NCI-H82 (cell line): Measurements from ENCODE around the gene E4F1.

Experiments used
- DNase-seq: peaks from one replicate; lab custom pipeline; 2025; lab: John Stamatoyannopoulos, UW

The E4F1 gene

DNA sequence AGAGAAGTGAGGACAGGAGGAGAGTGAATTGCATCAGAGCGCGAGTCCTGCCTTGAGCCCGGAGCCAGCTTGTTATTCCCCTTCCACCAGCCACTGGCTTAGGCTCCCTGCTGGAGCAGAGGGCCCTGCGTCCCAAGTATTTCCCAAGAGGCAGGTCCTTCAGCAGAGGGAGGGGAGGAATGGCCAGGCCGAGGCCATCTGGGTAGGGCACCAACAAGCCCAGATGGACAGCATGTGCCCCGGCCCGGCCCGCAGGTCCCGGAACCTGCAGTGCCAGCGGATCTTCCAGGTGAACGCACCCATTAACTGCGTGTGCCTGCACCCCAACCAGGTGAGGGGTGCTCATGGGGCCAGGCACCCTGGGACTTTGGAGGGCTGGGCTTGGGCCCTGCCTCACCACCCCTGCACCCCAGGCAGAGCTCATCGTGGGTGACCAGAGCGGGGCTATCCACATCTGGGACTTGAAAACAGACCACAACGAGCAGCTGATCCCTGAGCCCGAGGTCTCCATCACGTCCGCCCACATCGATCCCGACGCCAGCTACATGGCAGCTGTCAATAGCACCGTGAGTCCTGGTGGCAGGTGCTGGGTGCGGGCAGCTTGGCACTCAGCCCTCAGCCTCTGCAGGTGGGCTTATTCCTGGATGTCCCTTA lies 16.5 kb upstream of the E4F1 start:
- DNase-seq = peak; percentile 27

DNA sequence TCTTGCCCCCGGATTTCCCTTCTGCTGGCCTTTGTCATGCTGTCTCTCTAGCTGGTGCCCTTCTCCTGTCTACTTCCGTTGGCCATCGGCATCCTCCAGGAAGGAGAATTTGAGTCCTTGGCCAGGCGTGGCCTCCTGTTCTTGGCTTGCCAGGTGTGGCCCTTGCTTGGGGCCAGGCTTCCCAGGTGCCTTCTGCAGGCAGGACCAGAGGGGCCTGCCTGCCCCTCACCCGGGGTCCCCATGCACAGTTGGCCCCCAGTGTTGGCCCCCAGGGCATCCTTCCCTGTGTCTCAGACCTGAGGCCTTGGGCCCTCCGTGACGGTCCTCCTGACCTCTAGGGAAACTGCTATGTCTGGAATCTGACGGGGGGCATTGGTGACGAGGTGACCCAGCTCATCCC lies 15.5 kb upstream of the E4F1 start:
- no peak for DNase-seq

DNA sequence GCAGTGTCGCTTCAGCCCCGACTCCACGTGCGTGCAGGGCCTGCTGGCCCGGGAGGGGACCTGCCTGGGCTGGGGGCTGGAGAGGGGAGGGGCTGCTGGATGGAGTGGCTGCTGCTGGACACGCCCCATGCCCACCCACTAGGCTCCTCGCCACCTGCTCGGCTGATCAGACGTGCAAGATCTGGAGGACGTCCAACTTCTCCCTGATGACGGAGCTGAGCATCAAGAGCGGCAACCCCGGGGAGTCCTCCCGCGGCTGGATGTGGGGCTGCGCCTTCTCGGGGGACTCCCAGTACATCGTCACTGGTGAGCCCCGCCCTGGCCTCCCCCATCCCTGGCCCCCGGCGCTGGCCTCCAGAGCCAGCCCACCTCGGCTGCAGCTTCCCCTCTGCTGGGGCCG lies 15.1 kb upstream of the E4F1 start:
- DNase-seq = peak; percentile 61

DNA sequence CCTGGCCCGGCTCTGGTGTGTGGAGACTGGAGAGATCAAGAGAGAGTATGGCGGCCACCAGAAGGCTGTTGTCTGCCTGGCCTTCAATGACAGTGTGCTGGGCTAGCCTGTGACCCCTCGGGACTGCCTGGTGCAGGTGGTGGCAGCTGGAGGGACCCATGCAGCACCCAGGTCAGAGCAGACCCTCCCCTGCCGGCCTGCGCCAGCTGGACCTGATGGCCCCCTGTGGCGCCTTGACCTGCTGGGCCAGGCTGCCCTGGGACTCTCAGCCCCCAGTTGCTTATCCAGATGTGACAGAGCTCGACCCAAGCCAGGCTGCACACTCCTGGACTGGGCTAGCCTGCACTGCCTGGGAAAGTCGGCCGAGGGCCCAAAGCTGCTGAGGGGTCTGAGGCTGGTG lies 14.6 kb upstream of the E4F1 start:
- DNase-seq = no peak

DNA sequence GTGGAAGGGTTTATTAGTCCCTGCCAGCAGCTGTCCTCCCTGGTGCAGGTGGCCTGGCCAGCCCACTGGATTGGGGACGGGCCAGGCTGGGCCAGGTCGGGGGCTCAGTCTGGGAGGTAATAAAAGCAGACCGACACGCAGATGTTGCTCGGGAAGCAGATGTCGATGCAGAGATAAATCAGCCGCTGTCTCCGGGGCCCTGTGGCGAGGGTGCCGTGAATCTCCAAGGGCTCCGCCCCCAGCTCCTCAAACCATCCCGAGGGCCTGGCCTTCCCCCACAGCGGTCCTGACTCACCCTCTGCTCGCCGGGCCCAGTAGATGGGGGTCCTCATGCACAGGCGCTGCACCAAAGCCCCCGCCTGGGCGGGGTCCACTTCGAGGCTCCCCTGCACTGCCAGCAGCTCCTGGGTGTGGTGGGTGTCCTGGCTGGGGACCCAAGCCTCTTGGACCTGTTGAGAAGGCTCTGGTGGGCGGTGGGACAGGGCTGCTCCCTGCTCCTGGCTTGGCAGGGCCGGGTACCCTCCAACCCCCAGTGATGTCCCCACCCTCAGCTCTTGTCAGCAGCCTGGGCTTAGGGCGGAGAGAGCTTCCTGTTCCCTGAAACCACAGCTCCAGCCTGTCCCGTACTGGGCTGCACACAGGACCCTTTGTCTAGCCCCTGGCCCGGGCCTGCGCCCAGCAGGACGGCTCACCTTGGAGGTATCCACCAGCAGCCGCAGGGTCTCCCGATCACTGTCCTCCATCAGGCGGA lies 14.0 kb upstream of the E4F1 start:
- peak; percentile 80 for DNase-seq

DNA sequence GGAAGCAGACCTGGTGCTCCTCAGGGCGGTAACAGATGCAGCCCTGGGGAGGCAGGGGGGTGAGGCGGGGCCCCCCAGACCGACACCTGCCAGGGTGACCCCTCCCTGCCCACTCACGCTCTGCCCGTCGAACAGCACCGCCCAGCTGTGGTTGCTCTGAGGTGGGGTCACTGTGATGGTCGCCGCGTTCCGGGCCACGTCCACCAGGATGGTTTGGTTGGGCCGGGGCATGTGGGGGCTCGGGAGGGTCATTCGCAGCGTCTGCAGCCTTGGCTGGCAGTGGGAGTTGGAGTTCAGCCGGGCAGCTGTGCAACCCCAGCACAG lies 13.4 kb upstream of the E4F1 start:
- no peak for DNase-seq

DNA sequence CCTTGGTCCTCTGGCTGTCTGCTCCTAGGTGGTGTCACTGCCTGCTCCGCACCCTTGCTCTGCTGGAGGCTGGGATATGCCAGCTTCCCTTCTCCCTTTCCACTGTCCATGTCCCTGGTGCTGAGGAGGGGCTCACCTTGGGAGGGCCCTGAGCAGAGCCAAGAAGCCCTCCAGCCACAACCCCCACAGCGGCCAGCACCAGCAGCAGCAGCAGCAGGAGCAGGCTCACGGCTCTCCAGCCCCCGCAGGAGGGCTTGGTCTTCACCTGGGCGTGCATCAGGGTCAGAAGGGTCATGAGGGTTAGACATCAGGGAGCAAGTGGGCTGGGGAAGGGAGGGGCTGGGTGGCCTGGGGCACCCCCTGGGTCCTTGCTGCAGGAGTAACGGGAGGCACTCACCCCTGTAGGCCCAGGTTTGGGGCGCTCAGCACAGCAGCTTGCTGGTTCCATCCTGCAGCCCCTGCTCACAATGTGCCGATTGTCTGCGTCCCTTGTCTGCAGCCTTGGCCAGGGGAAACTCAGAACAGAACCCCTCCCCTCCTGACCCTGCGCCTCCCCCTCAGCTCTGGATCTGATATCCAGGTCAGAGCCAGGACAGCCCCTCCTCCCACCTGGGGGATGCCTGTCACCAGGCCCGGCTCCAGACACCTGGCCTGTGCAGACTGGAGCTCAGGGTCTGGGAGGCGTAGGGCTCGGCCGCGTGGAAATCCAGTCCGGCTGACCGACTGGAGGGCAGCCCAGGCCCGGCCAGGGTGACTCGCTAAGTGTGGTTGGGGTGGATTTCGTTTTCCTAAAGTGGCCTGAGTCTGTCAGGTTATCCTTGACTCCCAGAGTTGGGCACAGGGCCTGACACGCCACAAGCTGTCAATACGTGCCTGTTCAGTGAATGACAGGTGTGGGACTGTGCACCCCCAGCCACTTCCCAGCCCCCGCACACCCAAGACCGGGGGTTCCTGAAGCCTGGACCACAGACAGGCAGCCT lies 12.7 kb upstream of the E4F1 start, which contains the start of gene BRICD5:
Gene BRICD5 (minus strand): TSS at position 478 of the 980 bp plus-strand sequence. CDS start 30 bp downstream, at position 448.
- peak; percentile 40 for DNase-seq

DNA sequence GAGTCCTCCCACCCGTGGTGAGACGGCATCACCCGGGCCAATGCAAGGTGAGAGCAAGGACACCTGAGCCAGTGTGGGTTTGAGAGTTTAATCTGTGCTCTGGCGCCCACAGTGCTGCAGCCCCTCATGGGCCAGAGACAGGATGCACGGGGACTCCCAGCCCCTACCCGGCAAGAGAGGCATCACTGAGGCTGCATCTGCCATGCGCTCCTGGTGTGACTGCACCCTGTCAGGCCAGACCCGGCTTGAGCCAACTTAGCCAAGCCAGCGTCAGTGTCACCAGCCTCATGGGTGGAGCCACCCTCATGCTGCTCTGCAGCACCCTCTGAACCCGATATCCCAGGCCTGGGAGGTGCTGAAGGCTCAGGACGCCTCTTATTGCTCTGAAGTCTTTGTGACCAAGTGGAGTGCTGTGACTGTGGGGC lies 11.5 kb upstream of the E4F1 start:
- DNase-seq = peak; percentile 46

DNA sequence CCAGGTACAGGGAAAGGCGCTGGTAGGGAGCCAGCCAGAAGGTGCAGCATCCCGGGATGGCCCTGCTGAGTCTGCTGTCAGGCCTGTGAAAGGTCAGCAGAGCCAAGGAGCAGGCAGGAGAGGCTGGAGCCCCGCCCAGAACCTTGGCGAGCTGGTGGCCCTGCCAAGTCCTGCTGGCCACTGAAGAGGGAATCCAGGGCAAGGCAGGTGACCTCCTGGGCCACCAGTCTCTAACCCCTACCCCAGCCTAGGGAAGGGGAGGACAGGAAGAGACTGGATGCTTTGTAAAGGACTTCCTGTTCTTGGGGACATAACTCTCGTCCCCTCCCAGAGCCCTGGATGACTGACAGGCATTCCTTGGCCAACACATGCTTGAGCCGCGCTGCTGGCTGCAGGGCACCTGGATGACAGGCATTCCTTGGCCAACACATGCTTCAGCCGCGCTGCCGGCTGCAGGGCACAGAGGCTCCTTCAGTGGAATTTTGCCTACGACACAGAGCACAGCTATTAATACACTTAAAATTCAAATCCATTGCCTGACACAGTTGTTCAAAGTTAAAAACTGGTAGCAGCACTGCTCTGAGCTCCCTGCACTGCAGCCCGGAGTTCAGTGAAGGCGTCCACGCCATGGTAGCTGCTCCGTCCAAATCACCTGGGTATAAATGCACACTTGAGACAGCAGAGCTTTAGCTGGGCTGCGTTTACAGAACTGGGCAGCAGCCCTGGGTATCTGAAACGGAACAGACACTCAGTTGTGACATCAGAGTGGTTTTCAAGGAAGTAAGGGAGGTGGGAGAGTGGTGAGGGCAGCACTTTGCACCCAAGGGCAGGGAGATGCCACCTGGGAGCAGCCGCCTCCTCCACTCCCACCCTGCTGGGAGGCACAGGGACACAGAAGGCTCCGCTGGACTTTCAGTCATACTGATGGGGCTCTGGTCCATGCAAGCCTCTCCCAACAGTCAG lies 10.7 kb upstream of the E4F1 start:
- peak; percentile 25 for DNase-seq

DNA sequence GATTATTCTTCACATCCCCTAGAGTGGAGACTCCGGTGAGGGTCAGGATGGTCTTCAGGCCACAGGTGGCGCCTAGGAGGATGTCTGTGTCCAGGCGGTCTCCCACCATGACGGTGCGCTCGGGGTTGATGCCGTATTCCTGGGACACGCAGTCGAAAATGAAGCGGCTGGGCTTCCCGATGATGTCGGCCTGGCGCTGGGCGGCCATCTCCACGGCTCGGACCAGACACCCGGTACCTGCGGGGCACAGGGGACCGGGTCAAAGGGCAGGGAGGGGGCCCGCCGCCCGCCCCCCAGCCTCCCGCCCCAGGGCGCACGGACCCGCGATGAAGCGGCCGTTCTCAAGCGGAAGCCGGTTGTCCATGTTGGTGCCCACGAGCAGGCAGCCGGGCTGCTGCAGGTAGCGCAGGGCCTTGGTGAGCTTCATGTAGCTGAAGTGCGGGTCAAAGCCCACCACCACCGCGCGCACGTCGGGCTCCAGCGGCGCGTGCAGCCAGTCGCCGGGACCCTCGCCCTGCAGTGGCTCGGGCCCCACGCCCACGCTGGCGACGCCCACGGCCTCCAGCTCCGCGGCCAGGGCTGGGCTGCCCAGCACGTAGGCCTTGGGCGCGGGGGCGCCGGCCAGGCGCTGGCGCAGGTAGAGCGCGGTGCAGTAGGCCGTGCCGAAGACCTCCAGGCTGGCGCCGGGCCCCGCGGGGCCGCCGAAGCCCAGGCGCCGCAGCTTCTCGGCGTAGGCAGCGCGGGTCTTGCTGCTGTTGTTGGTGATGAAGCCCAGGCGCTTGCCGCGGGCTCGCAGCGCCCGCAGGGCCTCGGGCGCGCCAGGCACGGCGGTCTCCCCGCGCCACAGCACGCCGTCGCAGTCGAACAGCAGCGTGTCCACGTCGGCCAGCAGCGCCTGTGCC lies 9.3 kb upstream of the E4F1 start:
- DNase-seq = no peak

DNA sequence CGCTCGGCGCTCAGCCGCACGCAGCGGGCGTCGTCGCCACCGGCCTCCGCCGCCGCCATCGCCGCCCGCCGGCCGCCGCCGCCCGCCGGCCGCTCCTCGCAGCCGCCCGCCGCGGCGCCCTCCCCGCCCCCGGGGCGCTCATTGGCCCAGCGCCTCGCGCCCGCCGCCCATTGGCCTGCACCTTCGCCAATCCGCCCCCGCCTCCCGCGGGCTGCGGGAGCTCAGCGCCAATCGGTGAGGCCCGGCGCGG lies 8.7 kb upstream of the E4F1 start, which contains the start of gene PGP:
Gene PGP (minus strand): TSS at position 122 of the 250 bp plus-strand sequence. CDS start 63 bp downstream, at position 59.
- DNase-seq = no peak

DNA sequence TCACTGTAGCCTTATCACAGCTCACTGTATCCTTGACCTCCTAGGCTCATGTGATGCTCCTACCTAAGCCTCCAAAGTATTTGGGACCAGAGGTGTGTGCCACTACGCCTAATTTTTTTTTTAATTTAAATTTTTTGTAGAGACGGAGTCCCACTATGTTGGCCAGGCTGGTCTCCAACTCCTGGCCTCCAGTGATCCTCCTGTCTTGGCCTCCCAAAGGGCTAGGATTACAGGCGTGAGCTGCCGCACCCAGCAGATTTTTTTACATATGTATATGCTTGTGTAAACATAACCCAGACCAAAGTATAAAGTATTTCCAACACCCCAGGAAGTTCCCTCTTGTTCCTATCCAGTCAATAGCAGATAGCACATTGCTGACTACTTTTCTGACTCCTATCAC lies 7.1 kb upstream of the E4F1 start:
- DNase-seq = no peak

DNA sequence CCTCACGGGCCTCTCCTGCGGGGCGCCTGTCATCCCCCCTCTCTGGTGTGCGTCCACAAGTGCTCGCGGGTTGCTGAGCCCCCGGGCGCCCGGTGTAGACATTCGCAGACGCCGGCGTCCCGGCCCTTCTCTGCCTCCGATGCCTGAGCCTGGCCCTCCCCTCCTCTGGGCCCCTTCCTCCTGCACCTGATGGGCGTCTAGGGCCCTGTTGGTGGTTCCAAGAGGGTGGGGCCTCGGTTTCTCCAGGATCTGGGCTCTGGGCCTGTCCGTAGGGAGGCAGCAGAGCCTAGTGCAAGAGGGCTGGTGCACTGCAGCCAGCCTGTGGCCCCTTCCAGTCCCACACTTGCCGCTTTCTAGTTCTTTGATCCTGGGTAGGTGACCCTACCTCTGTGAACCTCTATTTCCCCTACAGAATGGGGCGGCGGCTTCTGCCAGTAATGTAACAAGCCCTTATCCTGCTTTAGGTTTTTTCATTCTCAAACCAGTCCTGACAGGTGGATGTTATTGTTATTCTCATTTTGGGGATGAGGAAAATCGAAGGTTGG lies 623 bp downstream of the E4F1 start:
- DNase-seq = peak; percentile 72

DNA sequence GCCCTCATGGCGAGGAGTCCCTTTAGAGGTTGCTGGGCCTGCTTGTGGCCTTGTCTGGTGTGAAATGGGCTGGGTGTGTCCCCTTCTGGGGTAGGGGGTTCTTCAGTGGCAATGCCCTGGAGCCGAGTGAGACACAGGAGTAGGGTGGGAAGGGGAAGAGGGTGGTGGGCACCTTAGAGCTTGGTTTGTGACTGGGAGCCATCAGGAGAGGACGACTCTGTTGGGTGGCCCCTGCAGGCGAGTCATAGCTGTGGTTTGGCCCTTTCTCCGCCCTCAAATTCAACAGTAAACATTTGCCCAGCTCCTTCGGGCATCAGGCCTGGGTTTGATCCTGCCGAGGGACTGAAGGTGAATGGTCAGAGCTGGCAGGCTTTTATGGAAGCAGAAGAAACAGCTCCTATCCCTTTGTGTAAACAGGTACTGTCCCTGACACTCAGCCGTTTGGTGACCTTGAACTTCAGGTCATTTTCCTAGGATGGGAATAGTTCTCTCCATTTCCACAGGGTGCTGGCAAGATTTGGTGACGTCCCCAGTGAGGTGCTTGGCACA lies 2.9 kb downstream of the E4F1 start:
- DNase-seq = no peak

DNA sequence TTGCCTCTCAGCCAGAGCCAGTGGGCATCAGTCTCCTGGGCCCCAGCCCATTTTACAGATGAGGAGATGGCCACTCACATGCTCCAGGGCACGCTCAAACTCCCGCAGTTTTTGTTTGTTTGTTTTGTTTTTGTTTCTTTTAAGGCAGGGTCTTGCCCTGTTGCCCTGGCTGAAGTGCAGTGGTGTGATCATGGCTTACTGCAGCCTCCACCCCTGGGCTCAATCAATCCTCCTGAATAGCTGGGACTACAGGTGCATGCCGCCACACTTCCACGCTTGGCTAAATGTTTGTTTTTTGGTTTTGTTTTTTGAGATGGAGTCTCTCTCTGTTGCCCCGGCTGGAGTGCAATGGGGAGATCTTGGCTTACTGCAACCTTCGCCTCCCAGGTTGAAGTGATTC lies 3.5 kb downstream of the E4F1 start:
- DNase-seq = no peak

DNA sequence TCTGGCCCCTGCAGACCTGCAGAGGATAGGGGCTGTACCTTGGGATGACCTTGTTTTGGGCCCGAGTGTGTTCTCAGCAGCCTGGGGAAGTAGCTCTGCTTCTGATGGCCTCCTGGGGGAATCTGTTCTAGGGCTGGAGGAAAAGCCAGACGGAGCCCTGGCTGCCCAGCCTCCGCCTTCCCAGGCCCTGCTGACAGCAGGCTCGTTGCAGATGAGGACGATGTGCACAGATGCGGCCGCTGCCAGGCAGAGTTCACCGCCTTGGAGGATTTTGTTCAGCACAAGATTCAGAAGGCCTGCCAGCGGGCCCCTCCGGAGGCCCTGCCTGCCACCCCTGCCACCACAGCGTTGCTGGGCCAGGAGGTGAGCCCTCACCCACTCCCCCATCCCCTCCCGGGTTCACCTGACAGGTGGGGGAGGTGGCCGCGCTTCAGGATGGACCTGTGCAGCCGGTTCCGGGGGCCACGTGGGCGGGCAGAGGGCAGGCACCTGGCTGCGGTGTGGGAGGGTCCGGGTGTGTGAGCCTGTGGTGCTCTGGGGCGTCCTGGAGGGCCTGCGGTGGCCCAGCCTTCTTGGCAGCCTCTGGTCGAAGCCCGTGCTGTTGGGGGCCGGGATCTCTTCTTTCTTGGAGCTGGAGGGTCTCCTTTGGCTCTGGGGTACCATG lies 4.9 kb downstream of the E4F1 start:
- DNase-seq = no peak

DNA sequence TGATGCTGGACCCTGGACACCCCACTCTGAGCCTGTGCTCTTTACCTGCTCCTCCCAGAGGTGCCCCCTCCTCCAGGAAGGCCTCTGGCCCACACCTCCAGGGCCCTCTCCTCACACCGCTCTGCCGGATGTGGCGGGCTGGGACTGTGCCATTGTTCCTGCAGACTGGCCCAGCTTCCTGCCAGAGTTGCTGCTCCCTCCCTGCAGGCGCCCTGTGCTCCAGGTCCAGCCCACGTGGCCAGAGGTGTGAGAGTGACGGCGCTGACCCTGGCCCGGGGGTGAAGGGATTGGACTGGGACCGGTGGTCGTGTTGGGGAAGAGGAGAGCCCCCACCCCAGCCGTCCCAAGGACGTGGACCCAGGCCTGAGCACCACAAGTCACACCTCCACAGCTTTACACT lies 5.7 kb downstream of the E4F1 start:
- no peak for DNase-seq

DNA sequence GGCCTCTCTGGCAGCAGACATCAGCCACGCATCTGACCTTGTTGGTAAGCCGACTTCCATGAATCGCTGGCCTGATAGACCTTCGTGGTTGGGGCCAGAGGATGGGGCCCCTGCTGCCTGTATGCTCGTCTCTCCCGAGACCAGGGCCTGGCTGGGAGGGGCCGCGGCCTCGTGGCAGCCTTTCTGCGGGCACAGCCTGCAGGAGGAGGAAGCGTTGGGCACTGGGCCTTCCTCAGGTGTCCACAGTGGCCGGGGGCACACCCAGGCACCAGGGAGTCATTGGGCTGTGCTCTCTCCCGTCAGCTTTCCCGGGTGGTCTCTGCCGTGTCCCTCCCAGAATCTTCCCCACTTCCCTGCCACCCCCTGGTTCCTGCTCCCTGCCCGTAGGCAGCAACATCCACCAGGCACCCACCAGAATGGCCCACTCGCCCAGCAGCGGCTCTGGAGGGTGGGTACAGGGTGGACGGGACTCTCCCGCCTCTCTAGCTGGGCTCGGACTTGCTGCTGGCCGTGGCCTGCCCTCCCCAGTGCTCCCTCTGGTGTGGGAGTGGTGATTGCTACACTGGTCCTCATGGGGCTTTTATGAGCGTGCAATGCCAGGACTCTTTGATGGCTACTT lies 6.3 kb downstream of the E4F1 start:
- DNase-seq = no peak

DNA sequence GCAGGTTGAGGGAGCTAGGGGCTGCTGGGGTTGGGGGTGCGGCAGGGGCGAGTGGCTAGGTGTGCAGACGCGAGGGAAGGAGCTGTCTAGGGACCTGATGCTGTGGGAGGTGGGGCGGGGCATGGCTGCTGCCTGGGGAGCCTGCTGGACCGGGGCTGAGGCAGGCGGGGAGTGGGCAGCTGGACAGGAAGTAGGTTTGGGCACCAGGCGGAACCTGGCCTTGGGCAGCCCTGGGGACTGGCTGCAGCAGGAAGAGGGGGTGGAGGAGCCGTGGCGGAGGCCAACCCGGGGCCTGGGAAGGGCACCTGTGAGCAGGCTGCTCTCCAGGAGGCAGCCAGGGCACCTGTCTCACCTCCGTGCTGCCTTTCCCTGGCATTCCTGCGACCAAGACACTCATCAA lies 7.0 kb downstream of the E4F1 start:
- DNase-seq = no peak
